ENCODE results near the gene TNFRSF14.

The TNFRSF14 gene

DNA sequence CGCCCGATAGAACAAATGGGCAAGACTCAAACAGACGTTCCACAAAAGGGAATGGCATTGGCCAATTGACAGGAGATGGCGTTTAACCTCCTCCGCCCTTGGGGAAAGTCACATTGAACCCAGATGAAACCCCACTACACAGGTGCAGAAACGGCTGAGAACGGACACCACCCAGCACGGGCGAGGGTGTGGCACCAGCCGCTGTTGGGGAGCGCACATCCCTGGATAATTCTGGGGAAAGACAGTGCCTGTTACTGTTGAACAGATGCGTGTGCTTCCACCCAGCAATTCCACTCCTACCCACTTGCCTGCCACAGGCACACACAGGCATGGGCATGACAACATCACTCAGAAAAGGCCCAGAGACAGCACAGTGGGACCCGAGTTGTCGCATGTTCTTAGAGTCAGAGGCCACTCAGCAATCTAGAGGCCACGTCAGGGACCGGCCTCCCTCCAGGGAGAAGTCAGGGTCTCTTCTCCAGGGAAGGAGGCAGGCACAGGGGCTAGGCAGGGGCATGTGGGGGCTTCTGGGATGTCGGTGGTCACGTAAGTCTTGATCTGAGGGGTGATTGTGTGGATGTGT lies 45.6 kb downstream of the TNFRSF14 start:
- Histone ChIP-seq H2BK5ac (ENCODE audit: low read length) (peak overlapping the region; percentile 39), H3K4me1 (ENCODE audit: control insufficient read depth in 2 of 2, insufficient read depth in 1 of 2, low read depth in 1 of 2, low read length in 2 of 2) (peaks cover 0 to under 1% of the 10 kb centered on the region in 2 donors), H3K23ac (ENCODE audit: low read depth, low read length, poor library complexity) (no peak overlapping the region), H2BK12ac (ENCODE audit: low read length) (no peak overlapping the region), H3K4ac (ENCODE audit: low read length) (peak overlapping the region; percentile 53), H3K79me1 (ENCODE audit: low read depth, low read length) (no peaks in the 10 kb centered on the region), H2AK5ac (ENCODE audit: low read depth, low read length) (peak overlapping the region; percentile 56), H3K14ac (ENCODE audit: low read length) (no peak overlapping the region), H2BK120ac (ENCODE audit: low read depth, low read length) (no peak overlapping the region), H3K4me3 (ENCODE audit: low read length in 2 of 2) (no peak overlapping the region), H3K36me3 (replicated peaks in 1 of 2; ENCODE audit: control insufficient read depth in 2 of 2, insufficient read depth in 2 of 2, low read length in 2 of 2) (no peaks in the 10 kb centered on the region), H3K27me3 (ENCODE audit: control insufficient read depth in 3 of 3, insufficient read depth in 3 of 3, low read depth in 1 of 3, low read length in 3 of 3) (peaks cover 0 to 49% (median 2%) of the 10 kb centered on the region in 3 experiments), H4K8ac (ENCODE audit: low read depth, low read length) (no peak overlapping the region), H3K9ac (ENCODE audit: low read depth, low read length, poor library complexity) (no peak overlapping the region), H3K18ac (ENCODE audit: low read length) (peak overlapping the region; percentile 64), H3K4me2 (ENCODE audit: insufficient read depth, low read length, poor library complexity, severe bottlenecking) (no peak overlapping the region), H2AFZ (ENCODE audit: low read length) (no peak overlapping the region), H3K9me3 (replicated peaks in 1 of 2; ENCODE audit: control insufficient read depth in 2 of 2, insufficient read depth in 1 of 2, low read depth in 1 of 2, low read length in 2 of 2) (no peaks in the 10 kb centered on the region), H2BK15ac (ENCODE audit: low read length) (peak overlapping the region; percentile 67), H3K27ac (replicated peaks; ENCODE audit: low read length) (no peak overlapping the region), H4K91ac (ENCODE audit: low read depth, low read length, poor library complexity) (no peak overlapping the region)
- no CpG with 5 or more reads among the region's 18 CpGs for WGBS, 2 donors (ENCODE audit: extremely low coverage in 2 of 2, insufficient read length in 2 of 2, insufficient replicate concordance in 1 of 2)
- DNase-seq (ENCODE audit: low spot score): no peak

- H3K14ac ChIP-seq (ENCODE audit: low read length): peak overlapping the region; percentile 71
Measured at GRCh38 chr1:2602311-2602835, 46.2 kb downstream of the TNFRSF14 start.

GRCh38 chr1:2602866-2603520 lies 46.8 kb downstream of the TNFRSF14 start:
- no peak overlapping the region for H2BK12ac ChIP-seq (ENCODE audit: low read length)
- no peaks in the 10 kb centered on the region for H3K9me3 ChIP-seq (replicated peaks in 1 of 2; ENCODE audit: control insufficient read depth in 2 of 2, insufficient read depth in 1 of 2, low read depth in 1 of 2, low read length in 2 of 2)
- peak overlapping the region; percentile 35 for H3K18ac ChIP-seq (ENCODE audit: low read length)
- no CpG with 5 or more reads among the region's 18 CpGs for WGBS, 2 donors (ENCODE audit: extremely low coverage in 2 of 2, insufficient read length in 2 of 2, insufficient replicate concordance in 1 of 2)
- no peak for DNase-seq (ENCODE audit: low spot score)
- H4K91ac ChIP-seq (ENCODE audit: low read depth, low read length, poor library complexity): no peak overlapping the region
- peaks cover 0 to 42% (median 2%) of the 10 kb centered on the region in 3 experiments for H3K27me3 ChIP-seq (ENCODE audit: control insufficient read depth in 3 of 3, insufficient read depth in 3 of 3, low read depth in 1 of 3, low read length in 3 of 3)
- no peak overlapping the region for H3K23ac ChIP-seq (ENCODE audit: low read depth, low read length, poor library complexity)
- no peaks in the 10 kb centered on the region for H3K79me1 ChIP-seq (ENCODE audit: low read depth, low read length)
- H2AFZ ChIP-seq (ENCODE audit: low read length): no peak overlapping the region
- H2BK120ac ChIP-seq (ENCODE audit: low read depth, low read length): peak overlapping the region; percentile 87
- H3K9ac ChIP-seq (ENCODE audit: low read depth, low read length, poor library complexity): peak overlapping the region; percentile 44
- H3K4me3 ChIP-seq (ENCODE audit: low read length in 2 of 2): no peak overlapping the region
- no peak overlapping the region for H4K8ac ChIP-seq (ENCODE audit: low read depth, low read length)
- peak overlapping the region; percentile 94 for H2BK15ac ChIP-seq (ENCODE audit: low read length)
- peak overlapping the region; percentile 31 for H3K14ac ChIP-seq (ENCODE audit: low read length)
- no peaks in the 10 kb centered on the region for H3K36me3 ChIP-seq (replicated peaks in 1 of 2; ENCODE audit: control insufficient read depth in 2 of 2, insufficient read depth in 2 of 2, low read length in 2 of 2)
- H3K4me1 ChIP-seq (ENCODE audit: control insufficient read depth in 2 of 2, insufficient read depth in 1 of 2, low read depth in 1 of 2, low read length in 2 of 2): peaks cover 0 to 2% of the 10 kb centered on the region in 2 donors
- H3K27ac ChIP-seq (replicated peaks; ENCODE audit: low read length): no peak overlapping the region
- H3K4ac ChIP-seq (ENCODE audit: low read length): peak overlapping the region; percentile 89
- peak overlapping the region; percentile 83 for H2AK5ac ChIP-seq (ENCODE audit: low read depth, low read length)
- H3K4me2 ChIP-seq (ENCODE audit: insufficient read depth, low read length, poor library complexity, severe bottlenecking): no peak overlapping the region
- peak overlapping the region; percentile 66 for H2BK5ac ChIP-seq (ENCODE audit: low read length)

More at GRCh38 chr1:2602311-2602835, 46.2 kb downstream of the TNFRSF14 start:
- no peak overlapping the region for H3K4me3 ChIP-seq (ENCODE audit: low read length in 2 of 2)
- H3K9me3 ChIP-seq (replicated peaks in 1 of 2; ENCODE audit: control insufficient read depth in 2 of 2, insufficient read depth in 1 of 2, low read depth in 1 of 2, low read length in 2 of 2): no peaks in the 10 kb centered on the region
- no peak overlapping the region for H3K4me2 ChIP-seq (ENCODE audit: insufficient read depth, low read length, poor library complexity, severe bottlenecking)
- H2BK12ac ChIP-seq (ENCODE audit: low read length): no peak overlapping the region
- DNase-seq (ENCODE audit: low spot score): no peak
- no peak overlapping the region for H4K91ac ChIP-seq (ENCODE audit: low read depth, low read length, poor library complexity)
- no peak overlapping the region for H3K27ac ChIP-seq (replicated peaks; ENCODE audit: low read length)
- H3K79me1 ChIP-seq (ENCODE audit: low read depth, low read length): no peaks in the 10 kb centered on the region
- no peak overlapping the region for H2AFZ ChIP-seq (ENCODE audit: low read length)
- H2BK15ac ChIP-seq (ENCODE audit: low read length): peak overlapping the region; percentile 67
- peak overlapping the region; percentile 87 for H2BK120ac ChIP-seq (ENCODE audit: low read depth, low read length)
- no peak overlapping the region for H3K9ac ChIP-seq (ENCODE audit: low read depth, low read length, poor library complexity)
- peaks cover 0 to 2% of the 10 kb centered on the region in 2 donors for H3K4me1 ChIP-seq (ENCODE audit: control insufficient read depth in 2 of 2, insufficient read depth in 1 of 2, low read depth in 1 of 2, low read length in 2 of 2)
- H3K27me3 ChIP-seq (ENCODE audit: control insufficient read depth in 3 of 3, insufficient read depth in 3 of 3, low read depth in 1 of 3, low read length in 3 of 3): peaks cover 0 to 47% (median 2%) of the 10 kb centered on the region in 3 experiments
- H4K8ac ChIP-seq (ENCODE audit: low read depth, low read length): no peak overlapping the region
- H2AK5ac ChIP-seq (ENCODE audit: low read depth, low read length): peak overlapping the region; percentile 83
- peak overlapping the region; percentile 66 for H2BK5ac ChIP-seq (ENCODE audit: low read length)
- no CpG with 5 or more reads among the region's 15 CpGs for WGBS, 2 donors (ENCODE audit: extremely low coverage in 2 of 2, insufficient read length in 2 of 2, insufficient replicate concordance in 1 of 2)
- H3K36me3 ChIP-seq (replicated peaks in 1 of 2; ENCODE audit: control insufficient read depth in 2 of 2, insufficient read depth in 2 of 2, low read length in 2 of 2): no peaks in the 10 kb centered on the region
- peak overlapping the region; percentile 64 for H3K18ac ChIP-seq (ENCODE audit: low read length)
- no peak overlapping the region for H3K23ac ChIP-seq (ENCODE audit: low read depth, low read length, poor library complexity)
- H3K4ac ChIP-seq (ENCODE audit: low read length): no peak overlapping the region

- no peaks in the 10 kb centered on the region for H3K79me1 ChIP-seq (ENCODE audit: low read depth, low read length)
- H3K4me3 ChIP-seq (ENCODE audit: low read length in 2 of 2): no peak overlapping the region
- H3K4me2 ChIP-seq (ENCODE audit: insufficient read depth, low read length, poor library complexity, severe bottlenecking): no peak overlapping the region
- H3K27me3 ChIP-seq (ENCODE audit: control insufficient read depth in 3 of 3, insufficient read depth in 3 of 3, low read depth in 1 of 3, low read length in 3 of 3): peaks cover 0 to 42% (median 2%) of the 10 kb centered on the region in 3 experiments
- H3K14ac ChIP-seq (ENCODE audit: low read length): peak overlapping the region; percentile 82
- peak overlapping the region; percentile 66 for H2BK5ac ChIP-seq (ENCODE audit: low read length)
- H4K91ac ChIP-seq (ENCODE audit: low read depth, low read length, poor library complexity): no peak overlapping the region
- DNase-seq (ENCODE audit: low spot score): no peak
- no CpG with 5 or more reads among the region's 25 CpGs for WGBS, 2 donors (ENCODE audit: extremely low coverage in 2 of 2, insufficient read length in 2 of 2, insufficient replicate concordance in 1 of 2)
- H3K4me1 ChIP-seq (ENCODE audit: control insufficient read depth in 2 of 2, insufficient read depth in 1 of 2, low read depth in 1 of 2, low read length in 2 of 2): peaks cover 0 to 2% of the 10 kb centered on the region in 2 donors
- peak overlapping the region; percentile 87 for H2BK120ac ChIP-seq (ENCODE audit: low read depth, low read length)
- peak overlapping the region; percentile 55 for H2BK15ac ChIP-seq (ENCODE audit: low read length)
- H4K8ac ChIP-seq (ENCODE audit: low read depth, low read length): no peak overlapping the region
- H2AFZ ChIP-seq (ENCODE audit: low read length): no peak overlapping the region
- H3K23ac ChIP-seq (ENCODE audit: low read depth, low read length, poor library complexity): no peak overlapping the region
- H3K27ac ChIP-seq (replicated peaks; ENCODE audit: low read length): no peak overlapping the region
- H3K36me3 ChIP-seq (replicated peaks in 1 of 2; ENCODE audit: control insufficient read depth in 2 of 2, insufficient read depth in 2 of 2, low read length in 2 of 2): no peaks in the 10 kb centered on the region
- H3K4ac ChIP-seq (ENCODE audit: low read length): no peak overlapping the region
- no peak overlapping the region for H2BK12ac ChIP-seq (ENCODE audit: low read length)
- H3K9me3 ChIP-seq (replicated peaks in 1 of 2; ENCODE audit: control insufficient read depth in 2 of 2, insufficient read depth in 1 of 2, low read depth in 1 of 2, low read length in 2 of 2): no peaks in the 10 kb centered on the region
- H2AK5ac ChIP-seq (ENCODE audit: low read depth, low read length): peak overlapping the region; percentile 83
- peak overlapping the region; percentile 44 for H3K9ac ChIP-seq (ENCODE audit: low read depth, low read length, poor library complexity)
- H3K18ac ChIP-seq (ENCODE audit: low read length): peak overlapping the region; percentile 80
Measured at GRCh38 chr1:2603521-2604155, 47.5 kb downstream of the TNFRSF14 start.

Measured in neuronal stem cell (in vitro differentiated cells).